Adrenal gland (tissue), 5 donors: ENCODE measurements around the gene ITGB6.

Experiments used
- CTCF ChIP-seq, 6 experiments: fragments of 450-650 bp in 4 of 6; fragments of 200-600 bp in 2 of 6; sonication (generic) in 1 of 6; IDR thresholded peaks; 1 replicate in 5 of 6; 2 replicates in 1 of 6; pipeline versions ENCODE4 v1.5.1 to v1.8.0; 2016 to 2021; ENCODE audit warnings: antibody characterized with exemption in 6 of 6, mild to moderate bottlenecking in 2 of 6, moderate library complexity in 1 of 6
- POLR2A ChIP-seq, 2 donors: fragments of 450-650 bp; IDR thresholded peaks; one replicate each; pipeline ENCODE4 v1.6.1; 2017; ENCODE audit warnings: antibody characterized with exemption in 2 of 2, mild to moderate bottlenecking in 2 of 2, moderate library complexity in 1 of 2
- donor health status: DM: no; HTN: no; CAD: no.

DNA sequence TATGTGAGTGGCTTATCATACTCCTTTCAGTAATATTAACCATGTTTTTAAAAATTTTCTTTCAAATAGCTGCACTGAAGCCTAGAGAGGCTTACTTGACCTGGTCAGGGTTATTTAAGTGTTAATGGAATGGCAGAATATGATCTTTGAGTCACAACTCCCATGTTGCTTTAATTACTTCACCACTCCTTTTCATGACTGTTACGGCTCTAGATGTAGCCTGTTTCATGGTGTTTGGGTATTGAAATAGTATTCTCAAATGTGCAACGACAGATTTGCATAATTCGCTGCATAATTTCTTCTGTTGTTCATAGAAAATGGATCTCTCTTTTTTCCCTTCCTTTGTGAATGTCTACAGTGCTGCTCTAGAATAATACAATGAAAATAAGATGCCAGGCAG lies 86.1 kb downstream of the ITGB6 start:
- TF ChIP-seq CTCF (IDR thresholded peaks at IDR 0.05): no peak
- TF ChIP-seq POLR2A (IDR thresholded peaks at IDR 0.05): no peak
